ENCODE measurements around the gene GATA3.

GATA3 gene

GRCh38 chr10:8059191-8059936, 4.9 kb downstream of the GATA3 start:
- TF ChIP-seq CTCF (IDR thresholded peaks at IDR 0.05; ENCODE audit: control insufficient read depth, insufficient read depth, low read depth, low read length, missing control alignments) = no peak
- no peak for DNase-seq (ENCODE audit: low read depth)
- no peak overlapping the region for H3K4me3 ChIP-seq (ENCODE audit: control insufficient read depth, low read depth, low read length)

- no peak for DNase-seq (ENCODE audit: low read depth)
- no peak overlapping the region for H3K4me3 ChIP-seq (ENCODE audit: control insufficient read depth, low read depth, low read length)
- TF ChIP-seq CTCF (IDR thresholded peaks at IDR 0.05; ENCODE audit: control insufficient read depth, insufficient read depth, low read depth, low read length, missing control alignments) = no peak
Observed at GRCh38 chr10:8060010-8060703, 5.7 kb downstream of the GATA3 start.

GRCh38 chr10:8060704-8061121, 6.2 kb downstream of the GATA3 start:
- DNase-seq (ENCODE audit: low read depth) = no peak
- no peak for TF ChIP-seq CTCF (IDR thresholded peaks at IDR 0.05; ENCODE audit: control insufficient read depth, insufficient read depth, low read depth, low read length, missing control alignments)
- no peak overlapping the region for H3K4me3 ChIP-seq (ENCODE audit: control insufficient read depth, low read depth, low read length)

- no peak overlapping the region for H3K4me3 ChIP-seq (ENCODE audit: control insufficient read depth, low read depth, low read length)
- no peak for DNase-seq (ENCODE audit: low read depth)
- TF ChIP-seq CTCF (IDR thresholded peaks at IDR 0.05; ENCODE audit: control insufficient read depth, insufficient read depth, low read depth, low read length, missing control alignments) = no peak
Observed at GRCh38 chr10:8061274-8062211, 7.1 kb downstream of the GATA3 start.

- no peak for DNase-seq (ENCODE audit: low read depth)
- TF ChIP-seq CTCF (IDR thresholded peaks at IDR 0.05; ENCODE audit: control insufficient read depth, insufficient read depth, low read depth, low read length, missing control alignments) = no peak
- no peak overlapping the region for H3K4me3 ChIP-seq (ENCODE audit: control insufficient read depth, low read depth, low read length)
Observed at GRCh38 chr10:8063128-8063908, 8.8 kb downstream of the GATA3 start.

- TF ChIP-seq CTCF (IDR thresholded peaks at IDR 0.05; ENCODE audit: control insufficient read depth, insufficient read depth, low read depth, low read length, missing control alignments) = no peak
- DNase-seq (ENCODE audit: low read depth) = no peak
- no peak overlapping the region for H3K4me3 ChIP-seq (ENCODE audit: control insufficient read depth, low read depth, low read length)
Observed at GRCh38 chr10:8063935-8064334, 9.4 kb downstream of the GATA3 start.

Measured in AG09309 (cell line).